Neural cell (in vitro differentiated cells): ENCODE results near the gene NFIA. TPM values are rescaled to one million over a fixed set of nuclear protein-coding genes. Genes with fewer than 3 reads are reported as not detected.

Experiments
- H2AFZ ChIP-seq: fragments of 200-600, 300-800 bp; sonication (generic), shearing (Covaris generic); 2 replicates; pipeline ENCODE4 v1.6.0; 2014; ENCODE audit warnings: low read depth, mild to moderate bottlenecking, antibody characterized with exemption, low read length, moderate library complexity
- H3F3A ChIP-seq: fragments of 200-600 bp; shearing (Covaris generic); 2 replicates; pipeline ENCODE4 v1.6.1; 2016; ENCODE audit warnings: mild to moderate bottlenecking, moderate library complexity, mixed read lengths, antibody characterized with exemption, low read length; ENCODE audit not compliant: insufficient read depth, poor library complexity, severe bottlenecking
- H3K27ac ChIP-seq: fragments of 200-600, 300-800 bp; sonication (generic), shearing (Covaris generic); 2 replicates; pipeline ENCODE4 v1.5.1; 2014; ENCODE audit warnings: mild to moderate bottlenecking, low read length, moderate library complexity
- H3K27me3 ChIP-seq: fragments of 300-800, 200-600 bp; sonication (generic), shearing (Covaris generic); 2 replicates; pipeline ENCODE4 v1.6.0; 2014; ENCODE audit warnings: mild to moderate bottlenecking, low read depth, low read length, moderate library complexity; ENCODE audit not compliant: insufficient read depth
- H3K36me3 ChIP-seq: fragments of 300-800, 200-600 bp; sonication (generic), shearing (Covaris generic); 2 replicates; pipeline ENCODE4 v1.5.1; 2014; ENCODE audit warnings: mild to moderate bottlenecking, antibody characterized with exemption, low read length, moderate library complexity; ENCODE audit not compliant: insufficient read depth
- H3K4me2 ChIP-seq: fragments of 300-800, 200-600 bp; sonication (generic), shearing (Covaris generic); 2 replicates; pipeline ENCODE4 v1.6.0; 2014; ENCODE audit warnings: mild to moderate bottlenecking, low read length
- H3K4me3 ChIP-seq: fragments of 300-800, 200-600 bp; sonication (generic), shearing (Covaris generic); 2 replicates; pipeline ENCODE4 v1.5.1; 2014; ENCODE audit warnings: mild to moderate bottlenecking, low read length, moderate library complexity
- H3K79me2 ChIP-seq: fragments of 200-600 bp; shearing (Covaris generic); replicated peaks from 2 replicates; pipeline ENCODE4 v1.6.0; 2014; ENCODE audit warnings: mild to moderate bottlenecking, low read length, moderate library complexity; ENCODE audit not compliant: insufficient read depth
- H3K9ac ChIP-seq: fragments of 300-800, 200-600 bp; sonication (generic), shearing (Covaris generic); 2 replicates; pipeline ENCODE4 v1.6.1; 2016; ENCODE audit warnings: mild to moderate bottlenecking, low read length, mixed read lengths
- H3K9me2 ChIP-seq: fragments of 200-600 bp; shearing (Covaris generic); 2 replicates; pipeline ENCODE4 v1.6.1; 2016; ENCODE audit warnings: mild to moderate bottlenecking, low read length, mixed read lengths; ENCODE audit not compliant: insufficient read depth
- H3K9me3 ChIP-seq: fragments of 200-600, 300-800 bp; sonication (generic), shearing (Covaris generic); 2 replicates; pipeline ENCODE4 v1.6.1; 2016; ENCODE audit warnings: mild to moderate bottlenecking, mixed run types, low read length, moderate library complexity, mixed read lengths
- H4K20me1 ChIP-seq: fragments of 200-600 bp; shearing (Covaris generic); 2 replicates; pipeline ENCODE4 v1.6.1; 2016; ENCODE audit warnings: mild to moderate bottlenecking, mixed run types; ENCODE audit not compliant: insufficient read depth
- EP300 ChIP-seq: fragments of 450-650 bp; conservative IDR thresholded peaks from 2 replicates; pipeline ENCODE4 v1.6.1; 2014; ENCODE audit warnings: antibody characterized with exemption, mild to moderate bottlenecking, moderate library complexity; ENCODE audit not compliant: poor library complexity, severe bottlenecking
- EZH2 ChIP-seq: fragments of 200-600, 300-800 bp; shearing (Covaris generic), sonication (generic); IDR thresholded peaks from 2 replicates; pipeline ENCODE4 v1.6.1; 2014; ENCODE audit warnings: antibody characterized with exemption, low read length, borderline replicate concordance, mild to moderate bottlenecking; ENCODE audit not compliant: insufficient read depth, poor library complexity, severe bottlenecking
- MXI1 ChIP-seq: fragments of 450-650 bp; conservative IDR thresholded peaks from 2 replicates; pipeline ENCODE4 v1.6.1; 2014; ENCODE audit warnings: antibody characterized with exemption, mild to moderate bottlenecking; ENCODE audit not compliant: poor library complexity, severe bottlenecking
- POLR2AphosphoS5 ChIP-seq: IDR thresholded peaks from 2 replicates; pipeline ENCODE4 v1.6.1; 2012
- RAD21 ChIP-seq: fragments of 450-650 bp; conservative IDR thresholded peaks from 2 replicates; pipeline ENCODE4 v1.6.1; 2014; ENCODE audit warnings: antibody characterized with exemption, mild to moderate bottlenecking, moderate library complexity
- REST ChIP-seq: IDR thresholded peaks from 2 replicates; pipeline ENCODE4 v1.6.1; 2012; ENCODE audit warnings: borderline replicate concordance
- SMC3 ChIP-seq: fragments of 450-650 bp; conservative IDR thresholded peaks from 2 replicates; pipeline ENCODE4 v1.6.1; 2014; ENCODE audit warnings: antibody characterized with exemption, mild to moderate bottlenecking, moderate library complexity; ENCODE audit not compliant: poor library complexity
- TAF1 ChIP-seq: IDR thresholded peaks from 2 replicates; pipeline ENCODE4 v1.6.1; 2012; ENCODE audit warnings: low read depth
- polyA plus RNA-seq: library from polyadenylated mRNA; depleted of rRNA; stranded (reverse); fragments of >200 nt; gene quantifications from 2 replicates; pipeline ENCODE4 v1.2.3, GENCODE V29; 2014
- TF ChIP-seq, protein P1 (sequence below): fragments of 450-650 bp; IDR thresholded peaks from 2 replicates; pipeline ENCODE4 v1.5.1; 2014; ENCODE audit warnings: antibody characterized with exemption, mild to moderate bottlenecking, moderate library complexity; ENCODE audit not compliant: poor library complexity, severe bottlenecking

NFIA gene
- polyA plus RNA-seq, 1 donor from 2014 or later: 0.47 TPM

DNA sequence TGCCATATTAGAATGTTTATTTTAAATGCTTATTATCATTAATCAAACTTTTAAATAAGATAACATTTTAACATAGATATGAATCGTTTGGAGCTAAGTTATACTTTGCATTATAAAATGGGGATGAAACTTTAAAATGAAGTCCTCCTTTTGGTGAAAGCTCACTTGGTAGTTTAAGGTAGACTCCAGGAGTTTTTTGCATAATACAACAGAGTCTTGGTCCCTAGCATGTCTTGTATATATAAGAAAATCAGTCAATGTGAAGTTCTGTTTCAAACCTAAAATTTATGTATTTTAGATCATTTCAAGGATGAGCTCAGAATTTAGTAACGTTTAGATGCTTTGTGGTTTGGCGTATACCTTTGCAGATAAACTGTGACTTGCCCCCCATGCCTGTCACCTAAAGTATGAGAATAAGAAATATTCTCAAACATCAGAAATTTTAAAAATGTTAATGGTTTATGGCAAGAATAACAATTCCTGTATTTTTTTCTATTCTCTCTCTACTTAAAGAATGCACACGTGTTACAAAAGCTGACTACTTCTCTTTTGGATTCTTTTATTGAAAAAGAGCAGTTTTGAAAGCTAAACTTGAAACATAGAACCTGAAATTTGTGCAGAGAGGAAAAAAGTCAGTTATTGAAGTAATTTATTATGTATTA lies 3.8 kb downstream of the NFIA start:
- no peaks in the 10 kb centered on the region for H3K9me3 ChIP-seq
- H3F3A ChIP-seq: no peaks in the 10 kb centered on the region
- H3K27me3 ChIP-seq: peaks cover 62% of the 10 kb centered on the region
- TF ChIP-seq, protein P1, sequence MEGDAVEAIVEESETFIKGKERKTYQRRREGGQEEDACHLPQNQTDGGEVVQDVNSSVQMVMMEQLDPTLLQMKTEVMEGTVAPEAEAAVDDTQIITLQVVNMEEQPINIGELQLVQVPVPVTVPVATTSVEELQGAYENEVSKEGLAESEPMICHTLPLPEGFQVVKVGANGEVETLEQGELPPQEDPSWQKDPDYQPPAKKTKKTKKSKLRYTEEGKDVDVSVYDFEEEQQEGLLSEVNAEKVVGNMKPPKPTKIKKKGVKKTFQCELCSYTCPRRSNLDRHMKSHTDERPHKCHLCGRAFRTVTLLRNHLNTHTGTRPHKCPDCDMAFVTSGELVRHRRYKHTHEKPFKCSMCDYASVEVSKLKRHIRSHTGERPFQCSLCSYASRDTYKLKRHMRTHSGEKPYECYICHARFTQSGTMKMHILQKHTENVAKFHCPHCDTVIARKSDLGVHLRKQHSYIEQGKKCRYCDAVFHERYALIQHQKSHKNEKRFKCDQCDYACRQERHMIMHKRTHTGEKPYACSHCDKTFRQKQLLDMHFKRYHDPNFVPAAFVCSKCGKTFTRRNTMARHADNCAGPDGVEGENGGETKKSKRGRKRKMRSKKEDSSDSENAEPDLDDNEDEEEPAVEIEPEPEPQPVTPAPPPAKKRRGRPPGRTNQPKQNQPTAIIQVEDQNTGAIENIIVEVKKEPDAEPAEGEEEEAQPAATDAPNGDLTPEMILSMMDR: no peak
- TF ChIP-seq SMC3: no peak
- no peak for TF ChIP-seq POLR2AphosphoS5
- no peak for TF ChIP-seq RAD21
- no peak for TF ChIP-seq EP300
- TF ChIP-seq REST: no peak
- no peak for TF ChIP-seq EZH2
- TF ChIP-seq TAF1: no peak
- no peak for TF ChIP-seq MXI1
- H2AFZ ChIP-seq: no peak overlapping the region
- no peak overlapping the region for H3K9ac ChIP-seq
- H3K9me2 ChIP-seq: no peaks in the 10 kb centered on the region
- no peak overlapping the region for H3K4me3 ChIP-seq
- no peaks in the 10 kb centered on the region for H4K20me1 ChIP-seq
- no peak overlapping the region for H3K27ac ChIP-seq
- H3K4me2 ChIP-seq: no peak overlapping the region
- no peaks in the 10 kb centered on the region for H3K79me2 ChIP-seq
- H3K36me3 ChIP-seq: no peaks in the 10 kb centered on the region

DNA sequence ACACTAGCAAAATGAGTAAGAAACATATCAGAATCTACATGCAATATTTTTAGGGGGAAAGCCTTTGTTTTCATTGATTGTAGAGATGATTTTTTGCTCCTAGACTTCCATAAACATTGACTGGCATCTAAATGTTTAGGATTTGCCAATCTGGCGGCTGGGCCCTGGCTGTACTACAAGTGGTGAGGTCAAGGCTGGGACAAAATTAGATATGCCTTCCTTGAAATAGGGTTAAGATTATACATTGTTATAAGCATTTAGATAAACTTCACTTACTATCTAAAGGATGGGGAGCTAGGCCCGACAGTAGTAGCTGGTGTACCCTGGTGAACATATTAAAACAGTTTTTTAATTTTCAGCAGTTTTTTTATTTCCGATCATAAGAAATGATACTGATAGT lies 5.2 kb downstream of the NFIA start:
- Histone ChIP-seq H3K4me2 (no peak overlapping the region), H3K79me2 (no peaks in the 10 kb centered on the region), H3F3A (no peaks in the 10 kb centered on the region), H3K27me3 (peaks cover 55% of the 10 kb centered on the region), H4K20me1 (no peaks in the 10 kb centered on the region), H3K9ac (no peak overlapping the region), H2AFZ (no peak overlapping the region), H3K4me3 (no peak overlapping the region), H3K9me3 (no peaks in the 10 kb centered on the region), H3K27ac (no peak overlapping the region), H3K9me2 (no peaks in the 10 kb centered on the region), H3K36me3 (no peaks in the 10 kb centered on the region)
- TF ChIP-seq REST: no peak
- TF ChIP-seq MXI1: no peak
- TF ChIP-seq EZH2: no peak
- TF ChIP-seq RAD21: no peak
- TF ChIP-seq, protein P1: no peak
- TF ChIP-seq EP300: no peak
- no peak for TF ChIP-seq POLR2AphosphoS5
- no peak for TF ChIP-seq SMC3
- no peak for TF ChIP-seq TAF1
